Activated B cell treated with CpG ODN at 0.5 μM for 24 hours (primary cell): ENCODE data around the gene COG5. TPM values are rescaled to one million over a fixed set of nuclear protein-coding genes. Genes with fewer than 3 reads are reported as not detected.

Experiments
- ATAC-seq: fragments of 200-7000 bp; cut with Tn5 transposase; one replicate; pipeline ENCODE4 v1.10.0; 2021; ENCODE audit warnings: low read depth, mild to moderate bottlenecking, moderate library complexity
- CTCF ChIA-PET: fragments of 350-600 bp; sonication (Branson Sonifier 250); formaldehyde crosslinking; loops from one replicate; lab custom pipeline; 2021; ENCODE audit warnings: antibody characterized with exemption; lab: Charles Lee
- POLR2A ChIA-PET: fragments of 350-600 bp; sonication (Branson Sonifier 250); formaldehyde crosslinking; loops from one replicate; lab custom pipeline; 2021; ENCODE audit warnings: antibody characterized with exemption; lab: Charles Lee
- DNase-seq: peaks from one replicate; pipeline ENCODE4 v3.0.0; 2022
- H3K27ac Mint-ChIP-seq: one replicate; pipeline ENCODE4 v1.8.0; 2020; ENCODE audit warnings: mixed read lengths
- H3K27me3 Mint-ChIP-seq: one replicate; pipeline ENCODE4 v1.8.0; 2021; ENCODE audit warnings: mixed read lengths
- H3K36me3 Mint-ChIP-seq: one replicate; pipeline ENCODE4 v1.8.0; 2021; ENCODE audit warnings: low read depth, mixed read lengths
- H3K4me1 Mint-ChIP-seq: one replicate; pipeline ENCODE4 v1.8.0; 2021; ENCODE audit warnings: mixed read lengths
- H3K4me3 Mint-ChIP-seq: one replicate; pipeline ENCODE4 v1.8.0; 2020; ENCODE audit warnings: mild to moderate bottlenecking, mixed read lengths
- H3K9me3 Mint-ChIP-seq: one replicate; pipeline ENCODE4 v1.8.0; 2020; ENCODE audit warnings: mixed read lengths
- CTCF ChIP-seq: fragments of 200-600 bp; IDR thresholded peaks from one replicate; pipeline ENCODE4 v1.8.0; 2022; ENCODE audit warnings: antibody characterized with exemption, mild to moderate bottlenecking
- intact Hi-C: fragments of 100-400 bp; cut with micrococcal nuclease; formaldehyde crosslinking; loops from one replicate; pipeline ENCODE4 v1.15.1; 2024
- total RNA-seq: library from RNA; stranded (reverse); gene quantifications from 2 replicates; pipeline ENCODE4 v1.2.3, GENCODE V29; 2022

The COG5 gene
- total RNA-seq, 1 donor from 2014 or later: 47.0 TPM

GRCh38 chr7:107381453-107381852 lies 182.3 kb downstream of the COG5 start:
- Mint-ChIP-seq H3K27me3 (no peaks in the 10 kb centered on the region), H3K4me1 (no peaks in the 10 kb centered on the region), H3K36me3 (peaks cover 9% of the 10 kb centered on the region), H3K9me3 (no peaks in the 10 kb centered on the region), H3K4me3 (no peak overlapping the region), H3K27ac (no peak overlapping the region)
- DNase-seq (no peak), ATAC-seq (no peak)
- POLR2A ChIA-PET: no interaction called here
- intact Hi-C loops: no loop called here
- CTCF ChIA-PET: no interaction called here
- TF ChIP-seq CTCF: no peak

DNA sequence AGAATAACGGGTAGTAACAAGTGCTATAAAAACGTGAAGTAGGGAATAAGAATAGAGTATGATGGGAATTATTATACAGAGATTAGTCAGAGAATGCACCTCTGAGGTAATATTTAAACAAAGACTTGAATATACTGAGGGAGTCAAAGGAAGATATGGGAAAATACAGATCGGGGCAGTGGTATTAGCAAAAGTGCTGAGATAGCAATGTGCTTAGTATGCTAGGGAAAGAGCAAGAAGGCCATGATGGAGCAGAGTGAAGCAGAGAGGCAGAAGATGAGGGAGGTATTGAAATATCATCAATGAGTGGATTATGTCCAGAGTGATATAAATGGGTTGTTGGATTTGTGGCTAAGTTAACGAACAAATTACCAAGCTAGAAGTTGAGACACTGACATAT lies 190.4 kb downstream of the COG5 start:
- TF ChIP-seq CTCF: no peak
- Mint-ChIP-seq H3K4me1 (no peaks in the 10 kb centered on the region), H3K4me3 (no peak overlapping the region), H3K27me3 (no peaks in the 10 kb centered on the region), H3K36me3 (peaks cover 20% of the 10 kb centered on the region), H3K27ac (no peak overlapping the region), H3K9me3 (no peaks in the 10 kb centered on the region)
- intact Hi-C loops: no loop called here
- ChIA-PET CTCF (no interaction called here), POLR2A (no interaction called here)
- DNase-seq (no peak), ATAC-seq (no peak)

GRCh38 chr7:107372298-107372697 lies 191.4 kb downstream of the COG5 start:
- Mint-ChIP-seq H3K9me3 (no peaks in the 10 kb centered on the region), H3K36me3 (peaks cover 19% of the 10 kb centered on the region), H3K4me1 (no peaks in the 10 kb centered on the region), H3K4me3 (no peak overlapping the region), H3K27me3 (no peaks in the 10 kb centered on the region), H3K27ac (no peak overlapping the region)
- DNase-seq: no peak
- no peak for TF ChIP-seq CTCF
- intact Hi-C loops: no loop called here
- ChIA-PET POLR2A (no interaction called here), CTCF (no interaction called here)
- ATAC-seq: no peak

GRCh38 chr7:107370816-107371215 lies 192.9 kb downstream of the COG5 start:
- Mint-ChIP-seq H3K4me1 (no peaks in the 10 kb centered on the region), H3K27me3 (no peaks in the 10 kb centered on the region), H3K27ac (no peak overlapping the region), H3K36me3 (peaks cover 27% of the 10 kb centered on the region), H3K9me3 (no peaks in the 10 kb centered on the region), H3K4me3 (no peak overlapping the region)
- CTCF ChIA-PET: no interaction called here
- DNase-seq: no peak
- POLR2A ChIA-PET: no interaction called here
- TF ChIP-seq CTCF: no peak
- no peak for ATAC-seq
- intact Hi-C loops: no loop called here

DNA sequence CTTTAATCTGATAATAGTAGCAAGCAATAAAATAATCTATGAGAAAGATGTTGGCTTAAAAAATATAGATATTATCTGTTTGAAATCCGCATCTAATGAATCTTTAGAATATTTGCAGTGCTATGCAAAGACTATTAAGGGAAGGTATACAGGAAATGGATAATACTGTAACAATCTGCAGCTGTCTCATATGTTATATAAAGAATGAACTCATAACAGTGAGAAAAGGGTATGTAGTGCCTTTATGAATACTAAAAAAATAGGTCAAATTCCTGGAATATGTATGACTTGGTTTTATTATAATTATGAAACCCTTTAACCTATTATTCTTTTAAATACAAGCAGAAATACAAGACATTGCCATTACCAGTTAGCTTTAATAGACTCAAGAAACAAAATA lies 198.9 kb downstream of the COG5 start:
- ATAC-seq (no peak), DNase-seq (no peak)
- Mint-ChIP-seq H3K4me1 (no peaks in the 10 kb centered on the region), H3K4me3 (no peak overlapping the region), H3K36me3 (peaks cover 49% of the 10 kb centered on the region), H3K27me3 (no peaks in the 10 kb centered on the region), H3K27ac (no peak overlapping the region), H3K9me3 (peaks cover under 1% of the 10 kb centered on the region)
- ChIA-PET CTCF (interaction anchor here (1.3 kb wide), 1 partner anchor 98 kb away, joined by 3 read pairs; no protein-coding TSS in a partner anchor), POLR2A (no interaction called here)
- no peak for TF ChIP-seq CTCF
- intact Hi-C loops: no loop called here
